Sigmoid colon (tissue), 7 donors: ENCODE data around the gene RSBN1L. TPM values are rescaled to one million over a fixed set of nuclear protein-coding genes. Genes with fewer than 3 reads are reported as not detected.

ENCODE experiments used
- DNase-seq: peaks from one replicate; pipeline ENCODE4 v3.0.0-alpha.2; 2019
- H3K27ac ChIP-seq, 4 donors: fragments of 200-600 bp; sonication (generic); one replicate each; pipeline ENCODE4 v1.5.1; 2016 to 2019; ENCODE audit warnings: mild to moderate bottlenecking in 1 of 4
- H3K27me3 ChIP-seq, 3 donors: fragments of 200-600 bp; sonication (generic); one replicate each; pipeline ENCODE4 v1.5.1; 2019; ENCODE audit warnings: mild to moderate bottlenecking in 1 of 3
- H3K36me3 ChIP-seq, 4 donors: fragments of 200-600 bp; sonication (generic); one replicate each; pipeline ENCODE4 v1.5.1; 2016 to 2019
- H3K4me1 ChIP-seq, 4 donors: fragments of 200-600 bp; sonication (generic); one replicate each; pipeline ENCODE4 v1.5.1; 2017 to 2019
- H3K4me3 ChIP-seq, 4 donors: fragments of 200-600 bp; sonication (generic); one replicate each; pipeline ENCODE4 v1.5.1; 2017 to 2019; ENCODE audit warnings: mild to moderate bottlenecking in 2 of 4, moderate library complexity in 1 of 4
- H3K9me3 ChIP-seq, 4 donors: fragments of 200-600 bp in 3 of 4; sonication (generic) in 3 of 4; one replicate each; pipeline versions ENCODE4 v1.5.1 to v1.6.1; 2013 to 2019
- EP300 ChIP-seq, 4 donors: sonication (generic); formaldehyde crosslinking; IDR thresholded peaks; one replicate each; pipeline ENCODE4 v1.6.1; 2017; ENCODE audit warnings: antibody characterized with exemption in 4 of 4
- POLR2A ChIP-seq, 2 donors: fragments of 450-650 bp; IDR thresholded peaks; one replicate each; pipeline ENCODE4 v1.6.1; 2016; ENCODE audit warnings: antibody characterized with exemption in 2 of 2, mild to moderate bottlenecking in 2 of 2, moderate library complexity in 2 of 2
- POLR2AphosphoS5 ChIP-seq, 4 donors: sonication (generic); formaldehyde crosslinking; IDR thresholded peaks; one replicate each; pipeline ENCODE4 v1.6.1; 2017; ENCODE audit warnings: antibody characterized with exemption in 4 of 4
- WGBS, 2 donors: extraction: QIAGEN DNeasy Blood & Tissue Kit; methylation state at CpG; one replicate each; pipeline ENCODE4 v1.1.7; 2013; 5-methylcytosine and 5-hydroxymethylcytosine counted together
- intact Hi-C: fragments of 100-400 bp; cut with DNase I; formaldehyde crosslinking; loops from one replicate; pipeline ENCODE4 v1.15.1; 2023
- polyA plus RNA-seq, 3 donors: library from polyadenylated mRNA; stranded (reverse); fragments of 200-250 nt; gene quantifications; one replicate each; pipeline ENCODE4 v1.2.3, GENCODE V29; 2013
- total RNA-seq, 4 donors: library from RNA; depleted of rRNA; stranded (reverse); fragments of >200 nt; gene quantifications; one replicate each; pipeline ENCODE4 v1.1.0, GENCODE V29; 2016
- TF ChIP-seq, protein P1 (sequence below), 4 experiments: fragments of 450-650 bp in 3 of 4; fragments of 200-600 bp in 1 of 4; IDR thresholded peaks; one replicate each; pipeline ENCODE4 v1.5.1; 2016 to 2019; ENCODE audit warnings: antibody characterized with exemption in 4 of 4, mild to moderate bottlenecking in 3 of 4, moderate library complexity in 2 of 4
- donor health status: healthy with polysubstance abuse.
- donor health status: Bipolar disorder and iron deficiency.
- donor health status: healthy.

The RSBN1L gene
- total and polyA plus RNA-seq, 7 donors: 6.0 to 50.4 (median 29.3) TPM

DNA sequence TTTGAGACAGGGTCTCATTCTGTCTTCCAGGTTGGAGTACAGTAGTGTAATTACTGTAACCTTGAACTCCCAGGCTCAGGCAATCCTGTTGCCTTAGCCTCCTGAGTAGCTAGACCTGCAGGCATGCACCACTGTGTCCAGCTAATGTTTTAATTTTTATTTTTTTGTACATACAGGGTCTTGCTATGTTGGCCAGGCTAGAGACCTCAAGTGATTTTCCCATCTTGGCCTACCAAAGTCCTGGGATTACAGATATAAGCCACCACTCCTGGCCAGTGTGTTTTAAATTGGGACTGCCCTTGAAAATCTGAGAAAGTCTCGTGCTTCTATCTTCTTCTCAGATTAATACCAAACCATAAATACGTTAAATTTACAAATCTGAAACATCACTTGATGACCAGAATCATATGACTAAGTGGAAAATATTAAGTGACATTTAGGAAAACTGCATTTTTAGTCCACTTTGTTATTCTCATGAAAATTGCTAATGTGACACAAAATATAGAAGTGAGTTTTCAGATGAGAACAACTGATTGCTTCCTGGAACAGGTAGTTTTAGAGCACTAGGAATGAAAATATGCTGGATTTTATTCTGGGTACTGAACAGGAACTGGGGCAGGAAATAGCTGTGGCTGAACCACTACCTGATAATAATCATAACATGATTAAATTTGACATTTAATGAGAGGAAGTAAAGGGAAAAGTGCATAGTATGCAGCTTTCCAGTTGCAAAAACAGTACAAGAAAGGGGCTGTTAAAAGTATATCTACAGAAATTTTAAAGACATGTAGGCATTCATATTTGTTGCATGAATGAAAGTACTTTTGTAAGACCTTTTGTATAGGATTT is 106.5 kb downstream of the RSBN1L start:
- Histone ChIP-seq H3K36me3 (no peaks in the 10 kb centered on the region), H3K4me3 (no peak overlapping the region), H3K4me1 (peaks cover 0 to 18% (median 8%) of the 10 kb centered on the region in 4 donors), H3K27me3 (no peaks in the 10 kb centered on the region), H3K27ac (no peak overlapping the region), H3K9me3 (peaks cover 0 to 3% (median 1%) of the 10 kb centered on the region in 4 donors)
- TF ChIP-seq POLR2AphosphoS5 (IDR thresholded peaks at IDR 0.05): no peak
- TF ChIP-seq, protein P1, sequence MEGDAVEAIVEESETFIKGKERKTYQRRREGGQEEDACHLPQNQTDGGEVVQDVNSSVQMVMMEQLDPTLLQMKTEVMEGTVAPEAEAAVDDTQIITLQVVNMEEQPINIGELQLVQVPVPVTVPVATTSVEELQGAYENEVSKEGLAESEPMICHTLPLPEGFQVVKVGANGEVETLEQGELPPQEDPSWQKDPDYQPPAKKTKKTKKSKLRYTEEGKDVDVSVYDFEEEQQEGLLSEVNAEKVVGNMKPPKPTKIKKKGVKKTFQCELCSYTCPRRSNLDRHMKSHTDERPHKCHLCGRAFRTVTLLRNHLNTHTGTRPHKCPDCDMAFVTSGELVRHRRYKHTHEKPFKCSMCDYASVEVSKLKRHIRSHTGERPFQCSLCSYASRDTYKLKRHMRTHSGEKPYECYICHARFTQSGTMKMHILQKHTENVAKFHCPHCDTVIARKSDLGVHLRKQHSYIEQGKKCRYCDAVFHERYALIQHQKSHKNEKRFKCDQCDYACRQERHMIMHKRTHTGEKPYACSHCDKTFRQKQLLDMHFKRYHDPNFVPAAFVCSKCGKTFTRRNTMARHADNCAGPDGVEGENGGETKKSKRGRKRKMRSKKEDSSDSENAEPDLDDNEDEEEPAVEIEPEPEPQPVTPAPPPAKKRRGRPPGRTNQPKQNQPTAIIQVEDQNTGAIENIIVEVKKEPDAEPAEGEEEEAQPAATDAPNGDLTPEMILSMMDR (IDR thresholded peaks at IDR 0.05): no peak
- no peak for TF ChIP-seq EP300 (IDR thresholded peaks at IDR 0.05)
- no peak for TF ChIP-seq POLR2A (IDR thresholded peaks at IDR 0.05)
- DNase-seq: no peak
- intact Hi-C loops: loop anchor here (10.0 kb wide), 1 partner anchor 122 kb away; no protein-coding TSS in a partner anchor
- 60 to 86% methylated on average over 2 of the region's 2 CpGs for WGBS, 2 donors

DNA sequence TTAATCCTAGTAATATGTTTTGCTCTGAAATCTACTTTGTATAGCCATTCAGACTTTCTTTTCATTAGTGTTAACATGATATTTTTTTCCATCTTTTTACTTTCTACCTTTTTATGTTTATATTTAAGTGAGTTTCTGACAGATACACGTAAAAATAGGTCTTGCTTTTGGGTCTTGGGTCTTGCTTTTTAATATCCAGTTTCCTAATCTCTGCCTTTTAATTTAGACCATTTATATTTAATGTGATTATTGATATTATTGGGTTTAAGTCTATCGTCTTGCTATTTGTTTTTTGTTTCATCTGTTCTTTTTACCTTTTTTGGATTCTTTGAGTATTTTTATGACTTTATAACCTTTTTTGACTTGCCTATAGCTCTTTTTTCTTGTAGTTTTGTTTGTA is 110.2 kb downstream of the RSBN1L start:
- Histone ChIP-seq H3K27me3 (no peaks in the 10 kb centered on the region), H3K4me3 (no peak overlapping the region), H3K4me1 (no peaks in the 10 kb centered on the region), H3K9me3 (peaks cover 0 to 3% (median 1%) of the 10 kb centered on the region in 4 donors), H3K36me3 (no peaks in the 10 kb centered on the region), H3K27ac (no peak overlapping the region)
- intact Hi-C loops: loop anchor here (10.0 kb wide), 1 partner anchor 118 kb away; no protein-coding TSS in a partner anchor
- TF ChIP-seq, protein P1 (IDR thresholded peaks at IDR 0.05): no peak
- TF ChIP-seq POLR2A (IDR thresholded peaks at IDR 0.05) (no peak), EP300 (IDR thresholded peaks at IDR 0.05) (no peak), POLR2AphosphoS5 (IDR thresholded peaks at IDR 0.05) (no peak)
- WGBS, 2 donors: 98 to 99% methylated on average over 2 of the region's 2 CpGs
- no peak for DNase-seq

DNA sequence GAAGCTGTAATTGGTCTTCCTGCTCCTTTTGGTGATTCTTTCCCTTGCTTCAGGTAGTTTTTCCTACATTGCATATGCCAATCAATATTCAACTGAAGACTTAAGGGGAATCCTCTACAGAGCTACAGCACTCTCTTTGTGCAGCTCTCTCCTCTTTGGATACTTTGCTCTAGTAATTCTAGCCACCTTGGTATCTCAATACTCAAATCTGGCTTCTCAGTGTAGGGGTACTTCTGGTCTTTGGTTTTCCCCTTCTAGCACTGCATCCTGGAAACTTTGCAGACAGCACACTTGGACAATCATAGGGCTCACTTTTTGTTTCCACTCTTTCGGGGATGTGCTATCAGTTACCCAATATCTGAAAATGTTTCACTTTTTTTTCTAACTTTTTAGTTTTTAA is 112.3 kb downstream of the RSBN1L start:
- TF ChIP-seq EP300 (IDR thresholded peaks at IDR 0.05): no peak
- no peaks in the 10 kb centered on the region for H3K27me3 ChIP-seq
- intact Hi-C loops: loop anchor here (10.0 kb wide), 1 partner anchor 116 kb away; no protein-coding TSS in a partner anchor
- H3K36me3 ChIP-seq: no peaks in the 10 kb centered on the region
- H3K9me3 ChIP-seq: peaks cover 0 to 3% (median 1%) of the 10 kb centered on the region in 4 donors
- peaks cover 0 to 10% (median 3%) of the 10 kb centered on the region in 4 donors for H3K4me1 ChIP-seq
- 90 to 96% methylated on average over 1 of the region's 1 CpG for WGBS, 2 donors
- H3K27ac ChIP-seq: no peak overlapping the region
- no peak for DNase-seq
- no peak overlapping the region for H3K4me3 ChIP-seq

DNA sequence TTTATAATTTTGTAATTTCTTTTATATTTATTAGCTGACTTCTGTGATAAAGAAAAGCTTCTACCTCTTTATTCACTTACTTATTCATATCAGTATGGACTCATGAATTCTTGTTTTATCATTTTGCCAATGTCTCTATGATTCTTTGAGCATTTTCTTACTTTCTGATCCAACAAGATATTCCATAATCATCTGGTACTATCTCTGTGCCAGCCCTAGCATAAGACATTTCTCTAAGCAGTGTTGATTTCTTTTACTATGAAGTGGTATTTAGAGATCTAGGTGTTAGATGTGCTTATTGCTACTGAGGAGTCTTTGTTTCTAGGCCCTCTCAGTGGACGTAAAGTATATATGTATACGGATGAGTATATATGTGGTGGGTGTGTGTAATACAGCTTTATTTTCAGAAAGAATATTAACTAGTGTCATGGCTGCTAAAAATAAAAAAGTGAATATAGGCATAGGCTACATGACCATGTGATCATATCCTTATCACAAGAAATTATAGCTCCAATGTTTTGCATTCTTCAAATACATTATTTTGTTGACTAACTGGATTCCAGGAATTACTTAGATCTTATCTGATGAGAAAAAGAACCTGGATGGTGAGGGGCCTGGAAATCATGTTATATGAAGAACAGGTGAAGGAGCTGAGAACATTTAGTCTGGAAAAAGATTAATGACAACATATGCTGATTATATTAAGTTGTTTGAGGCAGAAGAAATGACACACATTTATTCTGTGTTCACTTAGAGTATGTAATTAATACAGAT is 115.4 kb downstream of the RSBN1L start:
- no peak for DNase-seq
- H3K9me3 ChIP-seq: peaks cover 0 to 3% (median 3%) of the 10 kb centered on the region in 4 donors
- intact Hi-C loops: no loop called here
- peaks cover 0 to 10% (median 3%) of the 10 kb centered on the region in 4 donors for H3K4me1 ChIP-seq
- H3K4me3 ChIP-seq: no peak overlapping the region
- no peaks in the 10 kb centered on the region for H3K36me3 ChIP-seq
- peak overlapping the region in 1 of 4 donors; percentile 18 for H3K27ac ChIP-seq
- no peaks in the 10 kb centered on the region for H3K27me3 ChIP-seq
- 95 to 97% methylated on average over 2 of the region's 2 CpGs for WGBS, 2 donors
- TF ChIP-seq, protein P1 (IDR thresholded peaks at IDR 0.05): no peak
- TF ChIP-seq POLR2AphosphoS5 (IDR thresholded peaks at IDR 0.05) (no peak), EP300 (IDR thresholded peaks at IDR 0.05) (no peak), POLR2A (IDR thresholded peaks at IDR 0.05) (no peak)

DNA sequence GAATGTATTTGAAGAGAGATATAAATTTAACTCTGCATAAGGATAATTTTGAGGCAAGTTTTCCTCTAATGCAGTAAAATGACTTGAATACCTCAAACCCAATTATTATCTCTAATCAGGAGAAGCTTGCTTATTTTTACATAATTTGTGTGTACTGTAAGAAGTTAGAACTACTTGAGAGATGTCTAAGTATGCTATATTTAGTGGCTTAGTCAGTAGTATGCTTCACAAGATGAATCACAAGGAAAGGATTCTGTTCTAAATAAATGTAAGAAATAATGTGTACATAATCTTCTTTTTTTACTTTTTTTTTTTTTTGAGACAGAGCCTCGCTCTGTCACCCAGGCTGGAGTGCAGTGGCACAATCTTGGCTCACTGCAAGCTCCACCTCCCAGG is 116.0 kb downstream of the RSBN1L start:
- H3K9me3 ChIP-seq: peaks cover 0 to 3% (median 0%) of the 10 kb centered on the region in 4 donors
- intact Hi-C loops: no loop called here
- peak overlapping the region in 1 of 4 donors; percentile 18 for H3K27ac ChIP-seq
- H3K4me3 ChIP-seq: no peak overlapping the region
- H3K4me1 ChIP-seq: peaks cover 0 to 10% (median 3%) of the 10 kb centered on the region in 4 donors
- no peak for TF ChIP-seq POLR2A (IDR thresholded peaks at IDR 0.05)
- no peak for TF ChIP-seq POLR2AphosphoS5 (IDR thresholded peaks at IDR 0.05)
- TF ChIP-seq, protein P1 (IDR thresholded peaks at IDR 0.05): no peak
- TF ChIP-seq EP300 (IDR thresholded peaks at IDR 0.05): no peak
- 90% methylated on average over 1 of the region's 1 CpG for WGBS, 2 donors
- no peaks in the 10 kb centered on the region for H3K27me3 ChIP-seq
- DNase-seq: no peak
- H3K36me3 ChIP-seq: no peaks in the 10 kb centered on the region
